Esophagus muscularis mucosa (tissue), 4 donors: Measurements from ENCODE around the gene GPR158. TPM values are rescaled to one million over a fixed set of nuclear protein-coding genes. Genes with fewer than 3 reads are reported as not detected.

Source experiments
- DNase-seq: peaks from one replicate; pipeline ENCODE4 v3.0.0-alpha.2; 2017; ENCODE audit errors: extremely low spot score
- H3K27ac ChIP-seq, 4 donors: fragments of 200-600 bp; sonication (generic); replicated peaks in 1 of 4; 1 replicate in 3 of 4; 2 replicates in 1 of 4; pipeline ENCODE4 v1.5.1; 2016 to 2019; ENCODE audit warnings: mild to moderate bottlenecking in 1 of 4
- H3K27me3 ChIP-seq, 4 donors: fragments of 200-600 bp; sonication (generic); one replicate each; pipeline versions ENCODE4 v1.5.1 to v1.6.0; 2016 to 2019
- H3K36me3 ChIP-seq, 4 donors: fragments of 200-600 bp; sonication (generic); one replicate each; pipeline ENCODE4 v1.5.1; 2016 to 2019
- H3K4me1 ChIP-seq, 4 donors: fragments of 200-600 bp; sonication (generic); one replicate each; pipeline ENCODE4 v1.5.1; 2016 to 2019
- H3K4me3 ChIP-seq, 4 donors: fragments of 200-600 bp; sonication (generic); 1 replicate in 2 of 4; 2 replicates in 2 of 4; pipeline ENCODE4 v1.5.1; 2016 to 2019; ENCODE audit warnings: mild to moderate bottlenecking in 4 of 4, moderate library complexity in 1 of 4
- H3K9me3 ChIP-seq, 4 donors: fragments of 200-600 bp; sonication (generic); 1 replicate in 3 of 4; 2 replicates in 1 of 4; pipeline ENCODE4 v1.5.1; 2016 to 2019
- CTCF ChIP-seq, 3 experiments: fragments of 200-600 bp in 2 of 3; fragments of 450-650 bp in 1 of 3; sonication (generic) in 2 of 3; IDR thresholded peaks; one replicate each; pipeline ENCODE4 v1.5.1; 2017 to 2019; ENCODE audit warnings: antibody characterized with exemption in 3 of 3, mild to moderate bottlenecking in 2 of 3, moderate library complexity in 1 of 3
- EP300 ChIP-seq: sonication (generic); formaldehyde crosslinking; IDR thresholded peaks from one replicate; pipeline ENCODE4 v1.6.1; 2017; ENCODE audit warnings: antibody characterized with exemption
- POLR2A ChIP-seq: fragments of 450-650 bp; IDR thresholded peaks from one replicate; pipeline ENCODE4 v1.6.1; 2017; ENCODE audit warnings: antibody characterized with exemption, moderate library complexity, mild to moderate bottlenecking, low read depth
- POLR2AphosphoS5 ChIP-seq, 2 donors: sonication (generic); formaldehyde crosslinking; IDR thresholded peaks; one replicate each; pipeline ENCODE4 v1.6.1; 2017; ENCODE audit warnings: antibody characterized with exemption in 2 of 2
- WGBS: methylation state at CpG from one replicate; pipeline ENCODE4 v1.1.5; 2018; 5-methylcytosine and 5-hydroxymethylcytosine counted together
- intact Hi-C: fragments of 100-400 bp; cut with DNase I; formaldehyde crosslinking; loops from one replicate; pipeline ENCODE4 v1.15.1; 2023
- total RNA-seq, 4 donors: library from RNA; depleted of rRNA; stranded (reverse); fragments of >200 nt; gene quantifications; one replicate each; pipeline versions ENCODE4 v1.1.0 to v1.2.1, GENCODE V29; 2016

Gene GPR158
- total RNA-seq, 4 donors from 2014 or later: under 0.01 to 0.50 (median 0.13) TPM

DNA sequence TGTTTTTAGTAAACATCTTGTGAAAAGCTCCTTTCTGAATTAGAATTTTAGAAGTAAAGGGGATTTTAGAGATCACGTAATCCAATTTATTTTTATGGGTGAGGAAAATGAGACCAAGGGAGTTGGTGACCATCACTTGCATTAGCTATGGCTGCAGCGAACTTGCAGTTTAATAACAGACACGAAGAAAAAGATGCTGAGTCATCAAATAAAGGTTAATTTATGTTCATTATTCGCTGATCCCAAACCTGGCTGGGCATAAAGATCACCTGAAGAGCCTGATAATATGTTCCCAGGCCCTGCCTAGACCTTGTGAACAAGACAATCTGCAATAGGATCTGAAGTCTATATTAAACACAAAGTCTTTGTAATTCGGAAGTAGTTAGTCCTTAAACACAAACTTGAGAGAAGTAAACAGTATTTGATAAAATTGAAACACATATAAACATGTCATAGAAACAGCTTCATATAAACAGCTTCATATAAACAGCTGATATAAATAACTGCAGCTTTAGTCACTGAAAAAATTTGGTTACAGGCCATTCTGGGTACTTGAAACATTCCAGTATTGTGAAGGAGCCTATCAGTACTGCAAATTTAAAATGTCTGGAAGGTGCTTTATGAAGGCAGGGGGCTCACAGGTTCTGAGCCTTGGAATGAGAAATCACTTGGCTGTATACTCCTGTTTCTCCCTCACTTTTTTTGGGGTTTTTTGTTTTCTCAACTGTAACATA is 16.5 kb downstream of the GPR158 start:
- Histone ChIP-seq H3K4me1 (no peaks in the 10 kb centered on the region), H3K36me3 (no peaks in the 10 kb centered on the region), H3K27ac (no peak overlapping the region), H3K9me3 (no peaks in the 10 kb centered on the region), H3K4me3 (no peak overlapping the region), H3K27me3 (no peaks in the 10 kb centered on the region)
- TF ChIP-seq POLR2AphosphoS5 (IDR thresholded peaks at IDR 0.05) (no peak), EP300 (no peak), CTCF (IDR thresholded peaks at IDR 0.05) (no peak), POLR2A (no peak)
- 80% methylated on average over 5 of the region's 5 CpGs for WGBS
- intact Hi-C loops: no loop called here
- DNase-seq: no peak

DNA sequence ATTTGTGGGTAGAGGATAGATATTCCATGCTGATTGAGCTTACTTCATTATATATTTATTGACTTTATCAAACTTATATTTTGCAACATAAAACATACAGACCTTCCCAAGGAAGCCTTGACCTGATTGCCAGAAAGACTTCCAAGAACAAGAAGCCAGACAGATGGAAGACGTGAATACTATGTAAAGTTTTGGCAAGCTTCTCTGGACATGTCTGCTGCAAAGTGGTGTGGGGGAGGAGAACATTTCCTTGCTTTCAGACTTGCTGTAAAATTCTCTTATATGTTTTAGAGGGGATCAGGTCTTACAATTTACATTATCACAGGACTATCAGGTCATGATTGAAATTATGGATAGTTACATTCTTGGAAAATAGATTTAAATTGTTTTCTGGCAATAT is 23.4 kb downstream of the GPR158 start:
- 23% methylated on average over 1 of the region's 1 CpG for WGBS
- Histone ChIP-seq H3K36me3 (no peaks in the 10 kb centered on the region), H3K4me3 (no peak overlapping the region), H3K27ac (no peak overlapping the region), H3K4me1 (no peaks in the 10 kb centered on the region), H3K27me3 (no peaks in the 10 kb centered on the region), H3K9me3 (no peaks in the 10 kb centered on the region)
- no peak for DNase-seq
- intact Hi-C loops: no loop called here
- no peak for TF ChIP-seq CTCF (IDR thresholded peaks at IDR 0.05)
- no peak for TF ChIP-seq POLR2A
- TF ChIP-seq EP300: no peak
- no peak for TF ChIP-seq POLR2AphosphoS5 (IDR thresholded peaks at IDR 0.05)

DNA sequence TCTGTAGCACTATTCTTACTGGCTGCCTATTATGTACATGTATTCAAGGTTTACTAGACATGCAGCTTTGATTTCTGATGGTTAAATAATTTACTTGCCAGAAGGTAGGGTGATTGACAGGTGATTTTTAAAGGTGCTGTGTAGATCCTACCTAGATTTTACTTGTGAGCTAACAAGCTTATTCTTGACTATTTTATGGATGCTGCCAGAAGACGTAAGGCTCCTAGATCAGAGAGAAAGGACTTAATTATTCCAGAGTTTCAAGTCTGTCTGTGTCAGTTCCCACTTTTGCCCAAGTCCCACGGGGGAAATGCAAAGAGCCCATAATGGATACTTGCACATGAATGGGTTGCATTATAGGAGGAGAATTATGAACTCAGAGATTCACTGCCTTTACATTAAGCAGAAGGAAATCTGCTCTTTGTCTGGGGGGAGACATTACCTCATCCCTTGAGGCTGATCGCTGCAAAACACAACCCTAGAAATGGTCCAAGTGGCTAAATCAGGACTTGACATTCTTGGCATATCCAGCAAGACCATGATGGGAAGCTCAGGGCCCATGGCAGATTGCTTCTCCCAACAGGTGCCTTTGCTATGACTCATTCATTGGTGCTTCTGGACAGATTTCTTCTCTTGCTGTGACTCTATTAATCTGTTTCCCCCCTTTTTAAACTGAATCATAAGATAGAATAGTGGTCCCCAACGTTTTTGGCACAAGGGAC is 32.1 kb downstream of the GPR158 start:
- H3K9me3 ChIP-seq: no peaks in the 10 kb centered on the region
- H3K36me3 ChIP-seq: no peaks in the 10 kb centered on the region
- H3K27me3 ChIP-seq: no peaks in the 10 kb centered on the region
- DNase-seq: no peak
- TF ChIP-seq POLR2AphosphoS5 (IDR thresholded peaks at IDR 0.05): no peak
- H3K27ac ChIP-seq: no peak overlapping the region
- 42% methylated on average over 4 of the region's 4 CpGs for WGBS
- no peaks in the 10 kb centered on the region for H3K4me1 ChIP-seq
- H3K4me3 ChIP-seq: no peak overlapping the region
- intact Hi-C loops: no loop called here

DNA sequence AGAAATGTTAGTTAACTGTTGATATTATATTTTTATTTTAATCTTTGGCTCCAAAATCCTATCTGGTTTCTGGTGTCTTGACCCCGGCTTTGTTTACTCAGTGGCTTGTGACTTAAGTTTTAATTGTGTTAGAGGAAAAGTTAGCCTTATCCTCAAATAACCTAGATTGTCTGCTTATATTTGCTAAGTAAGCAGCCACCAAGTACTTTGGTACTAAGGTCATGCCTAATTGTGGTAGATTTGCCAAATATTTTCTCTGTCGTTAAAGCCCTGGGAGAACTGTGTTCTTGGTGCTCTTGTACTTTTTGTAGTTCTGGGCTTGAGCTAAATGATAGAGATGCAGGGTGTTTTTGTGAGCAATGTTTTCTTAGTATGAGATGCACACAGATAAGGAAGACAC is 34.8 kb downstream of the GPR158 start:
- 87% methylated on average over 2 of the region's 2 CpGs for WGBS
- Histone ChIP-seq H3K27me3 (no peaks in the 10 kb centered on the region), H3K27ac (no peak overlapping the region), H3K4me3 (no peak overlapping the region), H3K36me3 (no peaks in the 10 kb centered on the region), H3K4me1 (no peaks in the 10 kb centered on the region), H3K9me3 (no peaks in the 10 kb centered on the region)
- TF ChIP-seq POLR2A (no peak), POLR2AphosphoS5 (IDR thresholded peaks at IDR 0.05) (no peak), CTCF (IDR thresholded peaks at IDR 0.05) (no peak)
- DNase-seq: no peak
- intact Hi-C loops: no loop called here

GRCh38 chr10:25210265-25210664 is 35.5 kb downstream of the GPR158 start:
- intact Hi-C loops: no loop called here
- no peak overlapping the region for H3K27ac ChIP-seq
- H3K4me3 ChIP-seq: no peak overlapping the region
- no peaks in the 10 kb centered on the region for H3K27me3 ChIP-seq
- H3K36me3 ChIP-seq: no peaks in the 10 kb centered on the region
- TF ChIP-seq EP300 (no peak), POLR2AphosphoS5 (IDR thresholded peaks at IDR 0.05) (no peak), POLR2A (no peak), CTCF (IDR thresholded peaks at IDR 0.05) (no peak)
- no peaks in the 10 kb centered on the region for H3K9me3 ChIP-seq
- 69% methylated on average over 2 of the region's 2 CpGs for WGBS
- no peaks in the 10 kb centered on the region for H3K4me1 ChIP-seq
- DNase-seq: no peak
